HepG2 (cell line): ENCODE results near the gene GNAL. TPM values are rescaled to one million over a fixed set of nuclear protein-coding genes. Genes with fewer than 3 reads are reported as not detected.

Experiments
- KAT8 ChIP-seq: IDR thresholded peaks from 2 replicates; pipeline ENCODE4 v1.6.1; 2016; ENCODE audit warnings: missing genetic modification reagents, missing compliant biosample characterization
- KLF15 ChIP-seq: sonication (generic); formaldehyde crosslinking; IDR thresholded peaks from 2 replicates; pipeline ENCODE4 v1.8.1; 2023; ENCODE audit warnings: borderline replicate concordance, mild to moderate bottlenecking, inconsistent platforms, missing genetic modification reagents, mixed read lengths
- MED1 ChIP-seq: sonication (generic); formaldehyde crosslinking; IDR thresholded peaks from 2 replicates; pipeline ENCODE4 v1.4.0; 2020; ENCODE audit warnings: missing genetic modification reagents
- MEIS2 ChIP-seq: sonication (generic); formaldehyde crosslinking; IDR thresholded peaks from 2 replicates; pipeline ENCODE4 v1.9.0; 2021; ENCODE audit warnings: mild to moderate bottlenecking, missing genetic modification reagents
- MIER3 ChIP-seq: IDR thresholded peaks from 2 replicates; pipeline ENCODE4 v1.6.1; 2016; ENCODE audit warnings: missing compliant biosample characterization, borderline replicate concordance
- RBAK ChIP-seq: sonication (generic); formaldehyde crosslinking; IDR thresholded peaks from 2 replicates; pipeline ENCODE4 v1.5.1; 2020; ENCODE audit warnings: mild to moderate bottlenecking, missing genetic modification reagents
- SIN3A ChIP-seq: IDR thresholded peaks from 2 replicates; pipeline ENCODE4 v1.6.1; 2011; ENCODE audit warnings: low read depth, mild to moderate bottlenecking, control low read depth, low read length, borderline replicate concordance
- SMAD3 ChIP-seq: sonication (generic); formaldehyde crosslinking; IDR thresholded peaks from 2 replicates; pipeline ENCODE4 v1.4.0; 2020; ENCODE audit warnings: missing genetic modification reagents
- TP53 ChIP-seq: sonication (generic); formaldehyde crosslinking; conservative IDR thresholded peaks from 2 replicates; pipeline ENCODE4 v1.4.0; 2020; ENCODE audit warnings: missing genetic modification reagents
- ZC3H4 ChIP-seq: sonication (generic); formaldehyde crosslinking; IDR thresholded peaks from 2 replicates; pipeline ENCODE4 v1.4.0; 2020; ENCODE audit warnings: missing genetic modification reagents, borderline replicate concordance
- ZFP1 ChIP-seq: IDR thresholded peaks from 2 replicates; pipeline ENCODE4 v1.6.1; 2016
- ZNF17 ChIP-seq: sonication (generic); formaldehyde crosslinking; IDR thresholded peaks from 2 replicates; pipeline ENCODE4 v1.5.0; 2020; ENCODE audit warnings: mild to moderate bottlenecking, missing genetic modification reagents
- ZNF20 ChIP-seq: sonication (generic); formaldehyde crosslinking; IDR thresholded peaks from 2 replicates; pipeline ENCODE4 v1.4.0; 2020; ENCODE audit warnings: mild to moderate bottlenecking, moderate library complexity, missing genetic modification reagents
- ZNF225 ChIP-seq: sonication (generic); formaldehyde crosslinking; IDR thresholded peaks from 2 replicates; pipeline ENCODE4 v1.4.0; 2020; ENCODE audit warnings: mild to moderate bottlenecking, missing genetic modification reagents
- ZNF326 ChIP-seq: sonication (generic); formaldehyde crosslinking; IDR thresholded peaks from 2 replicates; pipeline ENCODE4 v1.4.0; 2020; ENCODE audit warnings: missing genetic modification reagents, borderline replicate concordance
- ZNF350 ChIP-seq: sonication (generic); formaldehyde crosslinking; IDR thresholded peaks from 2 replicates; pipeline ENCODE4 v1.4.0; 2020; ENCODE audit warnings: mild to moderate bottlenecking, low read depth, missing genetic modification reagents, borderline replicate concordance
- ZNF354B ChIP-seq: sonication (generic); formaldehyde crosslinking; IDR thresholded peaks from 2 replicates; pipeline ENCODE4 v1.8.0; 2022; ENCODE audit warnings: mild to moderate bottlenecking, missing genetic modification reagents
- ZNF547 ChIP-seq: sonication (generic); formaldehyde crosslinking; IDR thresholded peaks from 2 replicates; pipeline ENCODE4 v1.5.1; 2020; ENCODE audit warnings: mild to moderate bottlenecking, missing genetic modification reagents
- ZNF670 ChIP-seq: sonication (generic); formaldehyde crosslinking; IDR thresholded peaks from 2 replicates; pipeline ENCODE4 v1.8.0; 2022; ENCODE audit warnings: mild to moderate bottlenecking, missing genetic modification reagents, borderline replicate concordance
- ZNF724P ChIP-seq: sonication (generic); formaldehyde crosslinking; IDR thresholded peaks from 2 replicates; pipeline ENCODE4 v1.8.0; 2022; ENCODE audit warnings: missing genetic modification reagents, borderline replicate concordance
- ZNF773 ChIP-seq: sonication (generic); formaldehyde crosslinking; IDR thresholded peaks from 2 replicates; pipeline ENCODE4 v1.4.0; 2020; ENCODE audit warnings: missing genetic modification reagents, borderline replicate concordance
- polyA plus RNA-seq, 8 experiments: library from polyadenylated mRNA; depleted of rRNA in 3 of 8; stranded (reverse) in 7 of 8; unstranded in 1 of 8; fragments of >200 nt; fragmentation: Illumina TruSeq in 4 of 8; extraction: Trizol in 4 of 8; gene quantifications; 2 replicates each; pipeline versions ENCODE4 v1.2.1 to v1.2.3, GENCODE V29; 2011 to 2016; ENCODE audit warnings: low read depth in 4 of 8, missing spikeins in 1 of 8, mixed read lengths in 1 of 8; ENCODE audit not compliant: insufficient read depth in 1 of 8
- total RNA-seq, 5 experiments: library from RNA; depleted of rRNA; stranded (reverse); fragments of >200 nt; fragmentation: Illumina TruSeq; extraction: Trizol; gene quantifications; 2 replicates each; pipeline ENCODE4 v1.2.3, GENCODE V29; 2016; ENCODE audit warnings: low read depth in 1 of 5
- TF ChIP-seq, protein P1 (sequence below): sonication (generic); formaldehyde crosslinking; conservative IDR thresholded peaks from 2 replicates; pipeline ENCODE4 v1.8.1; 2023; ENCODE audit warnings: missing genetic modification reagents
- TF ChIP-seq, protein P2 (sequence below): sonication (generic); formaldehyde crosslinking; IDR thresholded peaks from 2 replicates; pipeline ENCODE4 v1.8.1; 2022; ENCODE audit warnings: mild to moderate bottlenecking, missing genetic modification reagents
- TF ChIP-seq, protein P3 (sequence below): sonication (generic); formaldehyde crosslinking; IDR thresholded peaks from 2 replicates; pipeline ENCODE4 v1.4.0; 2020; ENCODE audit warnings: missing genetic modification reagents

The GNAL gene
- total and polyA plus RNA-seq, 2 of the 13 experiments (the other 11 are each of a cell fraction or from before 2014, with no cell fraction given) = 0.87 to 1.4 TPM

DNA sequence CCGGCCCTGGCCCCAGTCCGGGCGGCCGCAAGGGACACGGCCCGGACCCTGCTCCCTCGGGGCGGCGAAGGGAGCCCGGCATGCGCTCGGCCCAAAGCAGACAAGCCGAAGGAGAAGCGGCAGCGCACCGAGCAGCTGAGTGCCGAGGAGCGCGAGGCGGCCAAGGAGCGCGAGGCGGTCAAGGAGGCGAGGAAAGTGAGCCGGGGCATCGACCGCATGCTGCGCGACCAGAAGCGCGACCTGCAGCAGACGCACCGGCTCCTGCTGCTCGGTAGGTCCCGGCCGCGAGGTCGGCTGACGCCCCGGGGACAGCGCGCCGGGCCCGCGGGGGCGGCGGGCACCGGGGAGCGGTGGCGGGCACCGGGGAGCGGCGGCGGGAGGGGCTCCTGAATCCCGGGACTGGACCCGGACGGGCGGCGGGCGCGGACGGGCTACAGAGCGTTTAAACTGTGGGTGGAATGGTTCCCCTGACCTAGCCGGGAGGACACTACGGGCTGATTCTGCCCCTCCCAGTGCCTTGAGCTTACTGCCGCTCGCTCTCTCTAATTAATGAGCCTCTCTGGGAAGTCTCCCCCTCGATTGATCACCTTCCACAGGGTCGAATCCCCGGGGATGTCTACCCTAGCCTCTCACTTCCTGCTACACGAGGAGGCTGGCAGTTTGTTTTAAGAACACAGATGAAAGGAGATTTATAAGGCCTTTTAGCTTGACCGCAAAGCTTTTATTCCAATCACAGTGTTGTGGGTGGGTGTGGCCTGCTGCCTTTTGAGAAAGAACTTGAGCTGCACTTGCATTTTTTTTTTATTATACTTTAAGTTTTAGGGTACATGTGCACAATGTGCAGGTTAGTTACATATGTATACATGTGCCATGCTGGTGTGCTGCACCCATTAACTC lies 853 bp downstream of the GNAL start (continued):
- TF ChIP-seq, protein P1, sequence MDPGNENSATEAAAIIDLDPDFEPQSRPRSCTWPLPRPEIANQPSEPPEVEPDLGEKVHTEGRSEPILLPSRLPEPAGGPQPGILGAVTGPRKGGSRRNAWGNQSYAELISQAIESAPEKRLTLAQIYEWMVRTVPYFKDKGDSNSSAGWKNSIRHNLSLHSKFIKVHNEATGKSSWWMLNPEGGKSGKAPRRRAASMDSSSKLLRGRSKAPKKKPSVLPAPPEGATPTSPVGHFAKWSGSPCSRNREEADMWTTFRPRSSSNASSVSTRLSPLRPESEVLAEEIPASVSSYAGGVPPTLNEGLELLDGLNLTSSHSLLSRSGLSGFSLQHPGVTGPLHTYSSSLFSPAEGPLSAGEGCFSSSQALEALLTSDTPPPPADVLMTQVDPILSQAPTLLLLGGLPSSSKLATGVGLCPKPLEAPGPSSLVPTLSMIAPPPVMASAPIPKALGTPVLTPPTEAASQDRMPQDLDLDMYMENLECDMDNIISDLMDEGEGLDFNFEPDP (CRISPR knock-in tag) = no peak
- TF ChIP-seq ZNF17 (CRISPR knock-in tag) (no peak), ZNF20 (CRISPR knock-in tag) (no peak), MED1 (CRISPR knock-in tag) (no peak), ZC3H4 (CRISPR knock-in tag) (no peak), MIER3 (CRISPR knock-in tag) (no peak), SMAD3 (CRISPR knock-in tag) (no peak), ZNF354B (no peak), RBAK (CRISPR knock-in tag) (no peak), KLF15 (CRISPR knock-in tag) (no peak), KAT8 (CRISPR knock-in tag) (no peak), ZNF326 (CRISPR knock-in tag) (no peak), ZNF724P (0 out of 2 replicates have a peak, but pooled peaks have one; percentile 34), ZNF670 (CRISPR knock-in tag) (no peak), ZFP1 (CRISPR knock-in tag) (no peak), TP53 (CRISPR knock-in tag) (no peak), ZNF350 (CRISPR knock-in tag) (no peak), MEIS2 (0 out of 2 replicates have a peak, but pooled peaks have one; percentile 32), ZNF547 (CRISPR knock-in tag) (no peak), ZNF773 (CRISPR knock-in tag) (peak; percentile 91; the same call in 1 of the 2 replicates), ZNF225 (no peak), SIN3A (no peak)
- TF ChIP-seq, protein P2, sequence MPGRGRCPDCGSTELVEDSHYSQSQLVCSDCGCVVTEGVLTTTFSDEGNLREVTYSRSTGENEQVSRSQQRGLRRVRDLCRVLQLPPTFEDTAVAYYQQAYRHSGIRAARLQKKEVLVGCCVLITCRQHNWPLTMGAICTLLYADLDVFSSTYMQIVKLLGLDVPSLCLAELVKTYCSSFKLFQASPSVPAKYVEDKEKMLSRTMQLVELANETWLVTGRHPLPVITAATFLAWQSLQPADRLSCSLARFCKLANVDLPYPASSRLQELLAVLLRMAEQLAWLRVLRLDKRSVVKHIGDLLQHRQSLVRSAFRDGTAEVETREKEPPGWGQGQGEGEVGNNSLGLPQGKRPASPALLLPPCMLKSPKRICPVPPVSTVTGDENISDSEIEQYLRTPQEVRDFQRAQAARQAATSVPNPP (CRISPR knock-in tag) = no peak
- TF ChIP-seq, protein P3, sequence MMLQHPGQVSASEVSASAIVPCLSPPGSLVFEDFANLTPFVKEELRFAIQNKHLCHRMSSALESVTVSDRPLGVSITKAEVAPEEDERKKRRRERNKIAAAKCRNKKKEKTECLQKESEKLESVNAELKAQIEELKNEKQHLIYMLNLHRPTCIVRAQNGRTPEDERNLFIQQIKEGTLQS = no peak
